Measurements from ENCODE around the gene SSUH2. TPM values are rescaled to one million over a fixed set of nuclear protein-coding genes. Genes with fewer than 3 reads are reported as not detected.
"Not testable (repeated sequence)": the region's sequence is repeated elsewhere in the genome, so short reads cannot be mapped to it uniquely, and the experiment has no call there.

The SSUH2 gene
- total RNA-seq, 4 donors from 2014 or later: 0.42 to 0.44 TPM; not detected in 2

DNA sequence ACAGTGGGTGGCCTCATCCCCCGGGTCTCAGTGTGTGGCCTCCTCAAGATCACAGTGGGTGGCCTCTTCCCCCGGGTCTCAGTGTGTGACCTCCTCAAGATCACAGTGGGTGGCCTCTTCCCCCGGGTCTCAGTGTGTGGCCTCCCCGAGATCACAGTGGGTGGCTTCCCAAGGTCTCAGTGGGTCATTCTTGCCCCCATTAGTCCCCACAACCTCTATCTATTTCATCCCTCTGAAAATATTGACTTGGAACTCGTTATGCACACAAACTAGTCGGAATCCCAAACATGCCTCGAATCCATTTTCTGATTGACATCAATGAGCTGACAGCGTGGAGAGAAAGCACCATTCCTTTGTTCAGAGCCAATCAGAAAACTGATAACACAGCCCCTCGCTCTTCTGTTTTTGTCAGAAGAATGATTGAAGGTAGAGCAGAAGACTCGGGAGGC is 10.8 kb upstream of the SSUH2 start:
- H3K4me3 ChIP-seq: no peak overlapping the region
- peak overlapping the region in 1 of 4 donors; percentile 22 for H3K27ac ChIP-seq
- no peaks in the 10 kb centered on the region for H3K27me3 ChIP-seq
- 63 to 67% methylated on average over 9 to 10 of the region's 10 CpGs for WGBS, 2 donors
- DNase-seq (ENCODE audit: low spot score in 2 of 2): no peak
- no peak for TF ChIP-seq POLR2A (IDR thresholded peaks at IDR 0.05)
- no peak for TF ChIP-seq EP300 (IDR thresholded peaks at IDR 0.05)
- TF ChIP-seq, protein P1, sequence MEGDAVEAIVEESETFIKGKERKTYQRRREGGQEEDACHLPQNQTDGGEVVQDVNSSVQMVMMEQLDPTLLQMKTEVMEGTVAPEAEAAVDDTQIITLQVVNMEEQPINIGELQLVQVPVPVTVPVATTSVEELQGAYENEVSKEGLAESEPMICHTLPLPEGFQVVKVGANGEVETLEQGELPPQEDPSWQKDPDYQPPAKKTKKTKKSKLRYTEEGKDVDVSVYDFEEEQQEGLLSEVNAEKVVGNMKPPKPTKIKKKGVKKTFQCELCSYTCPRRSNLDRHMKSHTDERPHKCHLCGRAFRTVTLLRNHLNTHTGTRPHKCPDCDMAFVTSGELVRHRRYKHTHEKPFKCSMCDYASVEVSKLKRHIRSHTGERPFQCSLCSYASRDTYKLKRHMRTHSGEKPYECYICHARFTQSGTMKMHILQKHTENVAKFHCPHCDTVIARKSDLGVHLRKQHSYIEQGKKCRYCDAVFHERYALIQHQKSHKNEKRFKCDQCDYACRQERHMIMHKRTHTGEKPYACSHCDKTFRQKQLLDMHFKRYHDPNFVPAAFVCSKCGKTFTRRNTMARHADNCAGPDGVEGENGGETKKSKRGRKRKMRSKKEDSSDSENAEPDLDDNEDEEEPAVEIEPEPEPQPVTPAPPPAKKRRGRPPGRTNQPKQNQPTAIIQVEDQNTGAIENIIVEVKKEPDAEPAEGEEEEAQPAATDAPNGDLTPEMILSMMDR (IDR thresholded peaks at IDR 0.05): no peak
- no peaks in the 10 kb centered on the region for H3K36me3 ChIP-seq
- H3K4me1 ChIP-seq: peaks cover 0 to 35% (median 10%) of the 10 kb centered on the region in 4 donors
- peaks cover 0 to 5% (median 0%) of the 10 kb centered on the region in 4 donors for H3K9me3 ChIP-seq

DNA sequence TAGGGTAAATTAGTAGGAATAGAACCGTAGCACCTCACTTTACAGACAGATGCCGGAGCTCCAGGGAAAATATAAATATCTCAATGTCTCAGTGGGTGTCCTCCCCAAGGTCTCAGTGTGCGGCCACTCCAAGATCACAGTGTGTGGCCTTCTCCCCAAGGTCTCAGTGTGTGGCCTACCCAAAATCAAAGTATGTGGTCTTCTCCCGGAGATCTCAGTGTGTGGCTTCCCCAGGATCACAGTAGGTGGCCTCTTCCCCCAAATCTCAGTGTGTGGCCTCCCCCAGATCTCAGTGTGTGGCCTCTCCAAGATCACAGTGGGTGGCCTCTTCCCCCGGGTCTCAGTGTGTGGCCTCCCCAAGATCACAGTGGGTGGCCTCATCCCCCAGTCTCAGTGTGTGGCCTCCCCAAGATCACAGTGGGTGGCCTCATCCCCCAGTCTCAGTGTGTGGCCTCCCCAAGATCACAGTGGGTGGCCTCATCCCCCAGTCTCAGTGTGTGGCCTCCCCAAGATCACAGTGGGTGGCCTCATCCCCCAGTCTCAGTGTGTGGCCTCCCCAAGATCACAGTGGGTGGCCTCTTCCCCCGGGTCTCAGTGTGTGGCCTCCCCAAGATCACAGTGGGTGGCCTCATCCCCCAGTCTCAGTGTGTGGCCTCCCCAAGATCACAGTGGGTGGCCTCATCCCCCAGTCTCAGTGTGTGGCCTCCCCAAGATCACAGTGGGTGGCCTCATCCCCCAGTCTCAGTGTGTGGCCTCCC is 10.2 kb upstream of the SSUH2 start:
- H3K4me3 ChIP-seq; H3K9me3 ChIP-seq; H3K27me3 ChIP-seq; DNase-seq (ENCODE audit: low spot score in 2 of 2); H3K27ac ChIP-seq; H3K36me3 ChIP-seq: not testable (repeated sequence)
- peaks cover 0 to 29% (median 7%) of the 10 kb centered on the region in 4 donors for H3K4me1 ChIP-seq
- 90 to 91% methylated on average over 4 to 5 of the region's 6 CpGs for WGBS, 2 donors

GRCh38 chr3:8653800-8654408 is 9.3 kb upstream of the SSUH2 start:
- Histone ChIP-seq H3K9me3 (peaks cover 0 to 5% (median 0%) of the 10 kb centered on the region in 4 donors), H3K27ac (no peak overlapping the region), H3K4me1 (peaks cover 0 to 21% (median 7%) of the 10 kb centered on the region in 4 donors), H3K27me3 (no peaks in the 10 kb centered on the region), H3K4me3 (no peak overlapping the region), H3K36me3 (no peaks in the 10 kb centered on the region)
- WGBS, 2 donors: 89 to 95% methylated on average over 8 of the region's 8 CpGs
- TF ChIP-seq, protein P1 (IDR thresholded peaks at IDR 0.05): no peak
- no peak for TF ChIP-seq EP300 (IDR thresholded peaks at IDR 0.05)
- TF ChIP-seq POLR2A (IDR thresholded peaks at IDR 0.05): no peak
- DNase-seq (ENCODE audit: low spot score in 2 of 2): no peak

- WGBS, 2 donors: 82 to 92% methylated on average over 2 of the region's 2 CpGs
- peaks cover 0 to 5% (median 0%) of the 10 kb centered on the region in 4 donors for H3K9me3 ChIP-seq
- H3K4me3 ChIP-seq: no peak overlapping the region
- H3K36me3 ChIP-seq: no peaks in the 10 kb centered on the region
- no peak overlapping the region for H3K27ac ChIP-seq
- TF ChIP-seq POLR2A (IDR thresholded peaks at IDR 0.05) (no peak), EP300 (IDR thresholded peaks at IDR 0.05) (no peak)
- TF ChIP-seq, protein P1 (IDR thresholded peaks at IDR 0.05): no peak
- H3K4me1 ChIP-seq: peaks cover 0 to 6% (median 0%) of the 10 kb centered on the region in 4 donors
- H3K27me3 ChIP-seq: no peaks in the 10 kb centered on the region
- DNase-seq (ENCODE audit: low spot score in 2 of 2): no peak
These were observed 7.9 kb upstream of the SSUH2 start for GRCh38 chr3:8652324-8652987.

- TF ChIP-seq POLR2A (IDR thresholded peaks at IDR 0.05): no peak
- TF ChIP-seq, protein P1 (IDR thresholded peaks at IDR 0.05): no peak
- no peaks in the 10 kb centered on the region for H3K27me3 ChIP-seq
- 78 to 82% methylated on average over 12 of the region's 12 CpGs for WGBS, 2 donors
- no peak overlapping the region for H3K27ac ChIP-seq
- H3K4me1 ChIP-seq: peaks cover 0 to 5% (median 0%) of the 10 kb centered on the region in 4 donors
- no peaks in the 10 kb centered on the region for H3K36me3 ChIP-seq
- no peak overlapping the region for H3K4me3 ChIP-seq
- DNase-seq (ENCODE audit: low spot score in 2 of 2): no peak
- peaks cover 0 to 5% (median 0%) of the 10 kb centered on the region in 4 donors for H3K9me3 ChIP-seq
These were observed 7.1 kb upstream of the SSUH2 start for GRCh38 chr3:8651418-8652323.

All from tibial nerve (tissue), 4 donors.